ENCODE results near the gene LGALS9B. TPM values are rescaled to one million over a fixed set of nuclear protein-coding genes. Genes with fewer than 3 reads are reported as not detected.
"Not testable (repeated sequence)": the region's sequence is repeated elsewhere in the genome, so short reads cannot be mapped to it uniquely, and the experiment has no call there.

LGALS9B gene
- total and polyA plus RNA-seq, 4 donors = 0.39 to 1.1 (median 0.83) TPM; not detected in 1

GRCh38 chr17:20479889-20480591 lies 12.7 kb upstream of the LGALS9B start:
- H3K4me1 ChIP-seq (ENCODE audit: control insufficient read depth in 5 of 5, insufficient read depth in 5 of 5, low read length in 5 of 5); H3K9me3 ChIP-seq (ENCODE audit: control insufficient read depth in 4 of 4, insufficient read depth in 3 of 4, low read length in 3 of 4); H3K27me3 ChIP-seq (ENCODE audit: control insufficient read depth in 3 of 3, insufficient read depth in 3 of 3, low read length in 2 of 3); H3K9ac ChIP-seq (ENCODE audit: insufficient read depth in 1 of 2, low read length in 2 of 2); DNase-seq; H3K36me3 ChIP-seq (ENCODE audit: control insufficient read depth in 4 of 4, insufficient read depth in 4 of 4, low read length in 4 of 4); H3K4me3 ChIP-seq; H3K27ac ChIP-seq (ENCODE audit: low read depth in 1 of 2, low read length in 1 of 2); ATAC-seq (ENCODE audit: insufficient read depth, low FRiP score): not testable (repeated sequence)
- 92 to 94% methylated on average over 6 of the region's 8 CpGs for WGBS, 2 donors

DNA sequence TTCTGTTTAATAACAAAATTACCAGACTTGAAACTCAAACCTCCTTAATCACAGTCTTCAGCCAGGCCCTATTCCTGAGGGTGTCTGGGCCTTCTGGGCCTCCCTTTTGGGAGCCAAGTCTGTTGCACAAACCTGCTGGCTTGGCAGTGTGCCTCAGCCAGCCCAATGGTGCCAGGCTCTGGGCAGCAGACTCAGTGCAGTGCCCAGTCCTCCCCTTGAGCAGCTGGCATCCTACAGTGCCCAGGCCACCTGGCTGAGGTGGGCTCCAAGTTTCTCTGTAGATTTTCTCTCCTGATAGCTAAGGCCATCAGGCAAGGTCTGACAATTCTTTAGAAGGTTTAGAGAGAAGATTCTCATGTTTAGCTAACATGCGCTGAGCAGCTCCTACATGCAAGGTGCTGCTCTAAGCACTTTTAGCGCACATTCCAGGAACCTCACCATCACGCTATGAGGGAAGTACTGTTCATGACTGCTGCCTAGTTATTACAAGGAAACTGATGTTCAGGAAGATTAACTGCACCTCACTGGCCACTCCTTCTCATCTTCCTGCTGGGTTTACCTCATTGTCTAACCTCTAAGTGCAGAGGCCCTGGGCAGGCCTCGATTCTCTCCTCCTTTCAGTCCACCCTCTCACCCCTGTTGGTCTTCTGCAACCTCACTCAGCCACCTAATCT lies 10.2 kb upstream of the LGALS9B start:
- not testable (repeated sequence) for H3K9ac ChIP-seq (ENCODE audit: insufficient read depth in 1 of 2, low read length in 2 of 2); H3K36me3 ChIP-seq (ENCODE audit: control insufficient read depth in 4 of 4, insufficient read depth in 4 of 4, low read length in 4 of 4); H3K4me1 ChIP-seq (ENCODE audit: control insufficient read depth in 5 of 5, insufficient read depth in 5 of 5, low read length in 5 of 5); ATAC-seq (ENCODE audit: insufficient read depth, low FRiP score); H3K4me3 ChIP-seq; H3K9me3 ChIP-seq (ENCODE audit: control insufficient read depth in 4 of 4, insufficient read depth in 3 of 4, low read length in 3 of 4); H3K27ac ChIP-seq (ENCODE audit: low read depth in 1 of 2, low read length in 1 of 2); H3K27me3 ChIP-seq (ENCODE audit: control insufficient read depth in 3 of 3, insufficient read depth in 3 of 3, low read length in 2 of 3); DNase-seq
- 68 to 80% methylated on average over 3 of the region's 4 CpGs for WGBS, 2 donors

DNA sequence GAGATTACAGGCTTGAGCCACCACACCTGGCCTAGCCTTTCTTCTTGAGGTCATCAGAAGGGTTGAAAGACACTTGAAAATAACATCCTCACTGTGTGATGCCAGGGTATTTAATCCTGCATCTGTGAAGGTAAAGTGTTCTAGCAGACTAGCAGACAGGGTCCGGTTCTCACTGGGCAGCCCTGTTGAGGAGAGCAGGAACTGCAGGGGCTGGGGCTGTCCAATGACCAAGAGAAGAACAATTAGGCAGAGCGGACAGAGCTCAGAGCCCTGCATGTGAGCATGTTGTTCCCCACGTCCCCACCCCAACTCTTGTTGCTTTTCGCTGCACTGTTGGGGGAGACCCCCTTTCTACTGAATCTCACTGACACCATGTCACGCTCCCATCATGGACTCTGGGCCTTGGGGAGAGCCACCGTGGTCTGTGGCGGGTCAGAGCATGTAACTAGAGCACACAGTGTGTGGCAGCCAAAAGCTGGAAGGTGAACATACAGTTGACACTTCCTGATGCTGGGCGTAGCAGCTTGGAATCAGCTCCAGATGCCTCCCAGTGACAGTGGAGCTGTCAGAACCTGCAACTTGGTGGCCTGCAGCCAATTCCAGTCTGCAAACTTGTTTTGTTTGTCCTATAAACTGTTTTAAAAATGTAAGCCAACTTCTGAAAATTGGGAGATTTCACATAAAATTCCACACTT lies 7.9 kb upstream of the LGALS9B start:
- H3K9ac ChIP-seq (ENCODE audit: insufficient read depth in 1 of 2, low read length in 2 of 2); H3K27me3 ChIP-seq (ENCODE audit: control insufficient read depth in 3 of 3, insufficient read depth in 3 of 3, low read length in 2 of 3); H3K4me1 ChIP-seq (ENCODE audit: control insufficient read depth in 5 of 5, insufficient read depth in 5 of 5, low read length in 5 of 5); H3K4me3 ChIP-seq; ATAC-seq (ENCODE audit: insufficient read depth, low FRiP score); H3K36me3 ChIP-seq (ENCODE audit: control insufficient read depth in 4 of 4, insufficient read depth in 4 of 4, low read length in 4 of 4); H3K9me3 ChIP-seq (ENCODE audit: control insufficient read depth in 4 of 4, insufficient read depth in 3 of 4, low read length in 3 of 4); DNase-seq; H3K27ac ChIP-seq (ENCODE audit: low read depth in 1 of 2, low read length in 1 of 2): not testable (repeated sequence)
- WGBS, 2 donors = 81 to 84% methylated on average over 6 to 7 of the region's 8 CpGs

GRCh38 chr17:20474081-20474480 lies 6.7 kb upstream of the LGALS9B start:
- H3K9ac ChIP-seq (ENCODE audit: insufficient read depth in 1 of 2, low read length in 2 of 2); DNase-seq; H3K36me3 ChIP-seq (ENCODE audit: control insufficient read depth in 4 of 4, insufficient read depth in 4 of 4, low read length in 4 of 4); H3K4me1 ChIP-seq (ENCODE audit: control insufficient read depth in 5 of 5, insufficient read depth in 5 of 5, low read length in 5 of 5); H3K27ac ChIP-seq (ENCODE audit: low read depth in 1 of 2, low read length in 1 of 2); H3K27me3 ChIP-seq (ENCODE audit: control insufficient read depth in 3 of 3, insufficient read depth in 3 of 3, low read length in 2 of 3); H3K4me3 ChIP-seq; H3K9me3 ChIP-seq (ENCODE audit: control insufficient read depth in 4 of 4, insufficient read depth in 3 of 4, low read length in 3 of 4); ATAC-seq (ENCODE audit: insufficient read depth, low FRiP score): not testable (repeated sequence)

- H3K4me3 ChIP-seq; H3K27ac ChIP-seq (ENCODE audit: low read depth in 1 of 2, low read length in 1 of 2); H3K27me3 ChIP-seq (ENCODE audit: control insufficient read depth in 3 of 3, insufficient read depth in 3 of 3, low read length in 2 of 3); H3K9me3 ChIP-seq (ENCODE audit: control insufficient read depth in 4 of 4, insufficient read depth in 3 of 4, low read length in 3 of 4); H3K4me1 ChIP-seq (ENCODE audit: control insufficient read depth in 5 of 5, insufficient read depth in 5 of 5, low read length in 5 of 5); H3K36me3 ChIP-seq (ENCODE audit: control insufficient read depth in 4 of 4, insufficient read depth in 4 of 4, low read length in 4 of 4); H3K9ac ChIP-seq (ENCODE audit: insufficient read depth in 1 of 2, low read length in 2 of 2); ATAC-seq (ENCODE audit: insufficient read depth, low FRiP score); DNase-seq: not testable (repeated sequence)
- 33 to 50% methylated on average over 1 to 2 of the region's 4 CpGs for WGBS, 2 donors
Measured at GRCh38 chr17:20469946-20470345, 2.6 kb upstream of the LGALS9B start.

DNA sequence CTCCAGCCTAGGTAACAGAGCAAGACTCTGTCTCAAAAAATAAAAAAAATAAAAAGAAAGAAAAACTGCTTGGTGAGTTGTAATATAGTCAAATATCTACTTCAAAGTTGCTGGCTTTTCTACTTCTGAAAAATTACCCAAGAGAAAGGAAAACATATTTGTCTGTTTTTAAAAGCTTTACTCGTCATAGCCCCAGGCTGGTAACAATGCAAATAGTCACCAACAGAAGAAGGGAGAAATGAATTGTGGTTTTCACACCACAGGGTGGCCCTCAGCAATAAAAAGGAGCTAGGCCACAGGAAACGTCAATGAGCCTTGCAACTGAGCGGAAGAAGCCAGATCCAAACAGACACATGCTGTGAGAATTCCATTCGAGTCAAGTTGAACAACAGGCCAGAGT lies 1.8 kb upstream of the LGALS9B start:
- not testable (repeated sequence) for H3K4me1 ChIP-seq (ENCODE audit: control insufficient read depth in 5 of 5, insufficient read depth in 5 of 5, low read length in 5 of 5); H3K4me3 ChIP-seq; H3K27ac ChIP-seq (ENCODE audit: low read depth in 1 of 2, low read length in 1 of 2); DNase-seq; H3K27me3 ChIP-seq (ENCODE audit: control insufficient read depth in 3 of 3, insufficient read depth in 3 of 3, low read length in 2 of 3); ATAC-seq (ENCODE audit: insufficient read depth, low FRiP score); H3K9ac ChIP-seq (ENCODE audit: insufficient read depth in 1 of 2, low read length in 2 of 2); H3K36me3 ChIP-seq (ENCODE audit: control insufficient read depth in 4 of 4, insufficient read depth in 4 of 4, low read length in 4 of 4); H3K9me3 ChIP-seq (ENCODE audit: control insufficient read depth in 4 of 4, insufficient read depth in 3 of 4, low read length in 3 of 4)
- 38% methylated on average over 1 of the region's 4 CpGs; no CpG with 5 or more reads in 1 of the 2 donors for WGBS, 2 donors

DNA sequence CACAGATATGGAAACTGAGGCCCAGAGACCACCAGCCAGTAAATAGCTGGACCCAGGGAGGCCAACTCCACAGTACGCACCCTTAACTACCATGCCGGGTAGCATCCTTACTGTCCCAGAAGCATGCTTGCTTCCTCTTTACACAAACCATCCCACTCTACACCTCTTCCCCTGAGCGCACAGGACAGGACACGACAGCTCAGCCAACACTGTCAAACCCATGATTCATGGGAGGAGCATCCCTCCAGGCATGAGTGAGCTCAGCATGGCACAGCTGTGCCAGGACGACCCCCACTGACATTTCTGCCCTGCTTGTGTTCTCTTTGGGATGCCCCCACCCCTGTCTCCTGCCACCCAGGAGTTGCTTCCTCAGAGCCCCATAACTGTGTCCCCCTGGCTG lies 340 bp downstream of the LGALS9B start:
- H3K9ac ChIP-seq (ENCODE audit: insufficient read depth in 1 of 2, low read length in 2 of 2); H3K4me3 ChIP-seq; ATAC-seq (ENCODE audit: insufficient read depth, low FRiP score); DNase-seq; H3K27ac ChIP-seq (ENCODE audit: low read depth in 1 of 2, low read length in 1 of 2); H3K4me1 ChIP-seq (ENCODE audit: control insufficient read depth in 5 of 5, insufficient read depth in 5 of 5, low read length in 5 of 5); H3K27me3 ChIP-seq (ENCODE audit: control insufficient read depth in 3 of 3, insufficient read depth in 3 of 3, low read length in 2 of 3); H3K36me3 ChIP-seq (ENCODE audit: control insufficient read depth in 4 of 4, insufficient read depth in 4 of 4, low read length in 4 of 4); H3K9me3 ChIP-seq (ENCODE audit: control insufficient read depth in 4 of 4, insufficient read depth in 3 of 4, low read length in 3 of 4): not testable (repeated sequence)
- 20 to 51% methylated on average over 3 of the region's 5 CpGs for WGBS, 2 donors

DNA sequence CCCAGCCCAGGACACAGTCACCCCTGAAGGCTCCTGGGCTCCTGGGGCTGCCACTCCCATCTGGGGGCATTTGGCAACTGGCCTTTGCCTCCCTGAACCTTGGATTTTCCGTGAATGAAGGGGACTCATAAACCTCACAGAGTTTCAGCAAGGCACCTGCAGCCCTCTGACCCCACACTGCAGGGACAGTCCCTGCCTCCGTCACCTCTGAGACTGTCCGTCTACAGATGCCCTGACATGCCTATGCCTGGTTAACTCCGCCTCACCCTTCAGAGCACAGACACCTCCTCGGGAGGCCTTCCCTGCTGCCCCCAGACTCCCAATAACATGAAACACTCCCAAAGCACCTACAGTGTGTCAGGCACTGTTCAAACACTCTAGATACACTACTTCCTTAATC lies 786 bp downstream of the LGALS9B start:
- H3K27ac ChIP-seq (ENCODE audit: low read depth in 1 of 2, low read length in 1 of 2); H3K9me3 ChIP-seq (ENCODE audit: control insufficient read depth in 4 of 4, insufficient read depth in 3 of 4, low read length in 3 of 4); H3K4me1 ChIP-seq (ENCODE audit: control insufficient read depth in 5 of 5, insufficient read depth in 5 of 5, low read length in 5 of 5); H3K9ac ChIP-seq (ENCODE audit: insufficient read depth in 1 of 2, low read length in 2 of 2); DNase-seq; H3K36me3 ChIP-seq (ENCODE audit: control insufficient read depth in 4 of 4, insufficient read depth in 4 of 4, low read length in 4 of 4); H3K27me3 ChIP-seq (ENCODE audit: control insufficient read depth in 3 of 3, insufficient read depth in 3 of 3, low read length in 2 of 3); H3K4me3 ChIP-seq; ATAC-seq (ENCODE audit: insufficient read depth, low FRiP score): not testable (repeated sequence)
- WGBS, 2 donors = 69 to 80% methylated on average over 2 of the region's 5 CpGs
